CD4-positive, alpha-beta T cell (primary cell): ENCODE results near the gene RSU1. TPM values are rescaled to one million over a fixed set of nuclear protein-coding genes. Genes with fewer than 3 reads are reported as not detected.

ENCODE experiments used
- ATAC-seq: fragments of 200-7000 bp; cut with Tn5 transposase; one replicate; pipeline ENCODE4 v1.10.0; 2022; ENCODE audit warnings: mild to moderate bottlenecking; ENCODE audit not compliant: poor library complexity
- CTCF ChIA-PET: fragments of 350-600 bp; sonication (Branson Sonifier 250); formaldehyde crosslinking; loops from one replicate; lab custom pipeline; 2021; ENCODE audit warnings: antibody characterized with exemption, inconsistent platforms; lab: Charles Lee
- POLR2A ChIA-PET: fragments of 350-600 bp; sonication (Branson Sonifier 250); formaldehyde crosslinking; loops from one replicate; lab custom pipeline; 2021; ENCODE audit warnings: antibody characterized with exemption, inconsistent platforms; lab: Charles Lee
- DNase-seq, 14 experiments: peaks; one replicate each; pipeline ENCODE4 v3.0.0-alpha.2; 2013 to 2020; ENCODE audit warnings: mixed read lengths in 2 of 14
- H3K27ac ChIP-seq, 2 donors: one replicate each; pipeline versions ENCODE4 v1.5.1 to v1.7.0; 2013; ENCODE audit warnings: low read length in 2 of 2, low read depth in 1 of 2, mild to moderate bottlenecking in 1 of 2
- H3K27me3 ChIP-seq, 2 experiments: 1 replicate in 1 of 2; 2 replicates in 1 of 2; pipeline versions ENCODE4 v1.6.1 to v1.7.0; 2013; ENCODE audit warnings: low read length in 2 of 2, control low read depth in 1 of 2, mild to moderate bottlenecking in 1 of 2, moderate library complexity in 1 of 2; ENCODE audit not compliant: insufficient read depth in 2 of 2, control insufficient read depth in 1 of 2
- H3K36me3 ChIP-seq: one replicate; pipeline ENCODE4 v1.6.1; 2013; ENCODE audit warnings: low read length, control low read depth; ENCODE audit not compliant: insufficient read depth
- H3K4me1 ChIP-seq: one replicate; pipeline ENCODE4 v1.6.1; 2013; ENCODE audit warnings: low read length, control low read depth; ENCODE audit not compliant: insufficient read depth
- H3K4me3 ChIP-seq: one replicate; pipeline ENCODE4 v1.5.1; 2013; ENCODE audit warnings: mild to moderate bottlenecking, low read length, moderate library complexity
- H3K9me3 ChIP-seq, 2 experiments: 1 replicate in 1 of 2; 2 replicates in 1 of 2; pipeline versions ENCODE4 v1.6.1 to v1.7.0; 2013; ENCODE audit warnings: low read length in 2 of 2, mild to moderate bottlenecking in 2 of 2, control low read depth in 1 of 2, moderate library complexity in 1 of 2; ENCODE audit not compliant: control insufficient read depth in 1 of 2, insufficient read depth in 1 of 2
- H3K27ac Mint-ChIP-seq: one replicate; pipeline ENCODE4 v1.8.0; 2020; ENCODE audit warnings: mixed read lengths
- H3K27me3 Mint-ChIP-seq: one replicate; pipeline ENCODE4 v1.8.0; 2021; ENCODE audit warnings: mixed read lengths
- H3K36me3 Mint-ChIP-seq: one replicate; pipeline ENCODE4 v1.8.0; 2021; ENCODE audit warnings: low read depth, mixed read lengths
- H3K4me1 Mint-ChIP-seq: one replicate; pipeline ENCODE4 v1.8.0; 2021; ENCODE audit warnings: low read depth, mixed read lengths
- H3K4me3 Mint-ChIP-seq: one replicate; pipeline ENCODE4 v1.8.0; 2020; ENCODE audit warnings: mild to moderate bottlenecking, mixed read lengths
- H3K9me3 Mint-ChIP-seq: one replicate; pipeline ENCODE4 v1.8.0; 2020; ENCODE audit warnings: mixed read lengths
- intact Hi-C, 2 experiments: fragments of 100-400 bp; cut with DNase I in 1 of 2; cut with micrococcal nuclease in 1 of 2; formaldehyde crosslinking; loops; one replicate each; pipeline versions ENCODE4 v1.15.1 to v1.9.0; 2023 to 2025; cut with DNase I, micrococcal nuclease
- total RNA-seq, 174 experiments: library from RNA in 2 of 174; stranded (reverse) in 2 of 174; gene quantifications; one replicate each; pipeline ENCODE4 v1.2.3 and lab custom pipeline; 2021 to 2026
- TF ChIP-seq, protein P1 (sequence below): fragments of 200-600 bp; IDR thresholded peaks from one replicate; pipeline ENCODE4 v1.8.0; 2022; ENCODE audit warnings: antibody characterized with exemption, mild to moderate bottlenecking

RSU1 gene
- total RNA-seq, 2 experiments from 2014 or later: 26.2 to 28.8 TPM

DNA sequence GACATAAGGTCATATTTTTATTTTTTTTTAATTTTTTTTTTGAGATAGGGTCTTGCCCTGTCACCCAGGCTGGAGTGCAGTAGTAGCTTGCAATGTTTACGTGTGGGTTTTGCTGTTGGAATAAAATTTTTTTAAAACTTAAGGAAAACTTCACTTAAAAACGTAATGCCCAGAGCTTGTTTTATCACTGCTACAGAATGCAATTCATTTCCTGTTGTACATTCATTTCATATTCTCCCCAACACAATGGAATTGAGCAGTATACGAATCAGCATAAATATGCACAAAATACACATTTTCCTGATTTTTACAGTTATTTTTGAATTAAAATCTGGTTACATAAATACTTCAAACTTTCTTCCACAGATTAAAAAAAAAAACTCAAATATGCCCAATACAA is 40.3 kb downstream of the RSU1 start:
- ChIA-PET CTCF (interaction anchor here (1.2 to 1.4 kb wide), 3 partner anchors 11 to 40 kb away, joined by 3 read pairs; partner anchors contain the start of gene RSU1), POLR2A (no interaction called here)
- H3K36me3 Mint-ChIP-seq: peaks cover 38% of the 10 kb centered on the region
- peaks cover 6% of the 10 kb centered on the region for H3K36me3 ChIP-seq
- DNase-seq: no peak
- H3K9me3 Mint-ChIP-seq: no peaks in the 10 kb centered on the region
- intact Hi-C loops: loop anchor here (2.0 to 10.0 kb wide), 5 partner anchors 660 to 1342 kb away; no protein-coding TSS in a partner anchor
- no peak for ATAC-seq
- H3K27ac ChIP-seq: no peak overlapping the region
- H3K9me3 ChIP-seq: no peaks in the 10 kb centered on the region
- peaks cover 20% of the 10 kb centered on the region for H3K4me1 ChIP-seq
- H3K4me1 Mint-ChIP-seq: peaks cover 44% of the 10 kb centered on the region
- H3K27me3 Mint-ChIP-seq: no peaks in the 10 kb centered on the region
- no peaks in the 10 kb centered on the region for H3K27me3 ChIP-seq
- no peak overlapping the region for H3K4me3 Mint-ChIP-seq
- H3K4me3 ChIP-seq: no peak overlapping the region
- H3K27ac Mint-ChIP-seq: no peak overlapping the region
- TF ChIP-seq, protein P1, sequence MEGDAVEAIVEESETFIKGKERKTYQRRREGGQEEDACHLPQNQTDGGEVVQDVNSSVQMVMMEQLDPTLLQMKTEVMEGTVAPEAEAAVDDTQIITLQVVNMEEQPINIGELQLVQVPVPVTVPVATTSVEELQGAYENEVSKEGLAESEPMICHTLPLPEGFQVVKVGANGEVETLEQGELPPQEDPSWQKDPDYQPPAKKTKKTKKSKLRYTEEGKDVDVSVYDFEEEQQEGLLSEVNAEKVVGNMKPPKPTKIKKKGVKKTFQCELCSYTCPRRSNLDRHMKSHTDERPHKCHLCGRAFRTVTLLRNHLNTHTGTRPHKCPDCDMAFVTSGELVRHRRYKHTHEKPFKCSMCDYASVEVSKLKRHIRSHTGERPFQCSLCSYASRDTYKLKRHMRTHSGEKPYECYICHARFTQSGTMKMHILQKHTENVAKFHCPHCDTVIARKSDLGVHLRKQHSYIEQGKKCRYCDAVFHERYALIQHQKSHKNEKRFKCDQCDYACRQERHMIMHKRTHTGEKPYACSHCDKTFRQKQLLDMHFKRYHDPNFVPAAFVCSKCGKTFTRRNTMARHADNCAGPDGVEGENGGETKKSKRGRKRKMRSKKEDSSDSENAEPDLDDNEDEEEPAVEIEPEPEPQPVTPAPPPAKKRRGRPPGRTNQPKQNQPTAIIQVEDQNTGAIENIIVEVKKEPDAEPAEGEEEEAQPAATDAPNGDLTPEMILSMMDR: no peak

DNA sequence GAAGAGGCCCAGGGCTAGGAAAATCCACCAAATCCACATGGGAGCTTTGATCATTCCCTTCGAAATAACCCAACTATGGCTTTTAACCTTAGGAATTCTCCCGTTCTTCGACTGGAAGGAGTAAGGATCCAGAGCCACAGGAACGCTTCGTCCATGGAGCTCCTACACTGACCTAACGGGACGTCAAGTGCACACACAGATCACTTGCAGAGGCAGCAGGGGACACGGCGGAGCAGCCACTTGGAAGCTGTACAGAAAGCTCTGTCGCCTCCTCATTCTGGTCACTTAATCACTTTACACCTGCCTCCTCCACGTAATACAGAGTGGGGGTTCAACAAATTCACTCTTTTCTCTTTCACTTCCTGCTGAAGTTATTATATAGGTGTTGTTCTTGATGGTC is 43.9 kb downstream of the RSU1 start:
- peaks cover 3% of the 10 kb centered on the region for H3K36me3 ChIP-seq
- intact Hi-C loops: loop anchor here in 1 of 2 experiments (10.0 kb wide), 1 partner anchor 899 kb away; no protein-coding TSS in a partner anchor
- no peaks in the 10 kb centered on the region for H3K27me3 ChIP-seq
- Mint-ChIP-seq H3K4me3 (no peak overlapping the region), H3K27me3 (no peaks in the 10 kb centered on the region), H3K4me1 (peaks cover 28% of the 10 kb centered on the region), H3K27ac (no peak overlapping the region), H3K36me3 (peaks cover 27% of the 10 kb centered on the region), H3K9me3 (no peaks in the 10 kb centered on the region)
- H3K4me3 ChIP-seq: no peak overlapping the region
- peaks cover 8% of the 10 kb centered on the region for H3K4me1 ChIP-seq
- CTCF ChIA-PET: no interaction called here
- no peaks in the 10 kb centered on the region for H3K9me3 ChIP-seq
- DNase-seq (no peak), ATAC-seq (no peak)
- TF ChIP-seq, protein P1: no peak
- H3K27ac ChIP-seq: no peak overlapping the region
- POLR2A ChIA-PET: no interaction called here

GRCh38 chr10:16770670-16771069 is 46.6 kb downstream of the RSU1 start:
- Mint-ChIP-seq H3K27me3 (no peaks in the 10 kb centered on the region), H3K9me3 (no peaks in the 10 kb centered on the region), H3K36me3 (peaks cover 22% of the 10 kb centered on the region), H3K4me3 (no peak overlapping the region), H3K4me1 (peaks cover 17% of the 10 kb centered on the region), H3K27ac (no peak overlapping the region)
- H3K9me3 ChIP-seq: no peaks in the 10 kb centered on the region
- CTCF ChIA-PET: interaction anchor here (0.7 to 1.2 kb wide), 2 partner anchors 13 to 244 kb away, joined by 3 to 4 read pairs; no protein-coding TSS in a partner anchor
- no peaks in the 10 kb centered on the region for H3K36me3 ChIP-seq
- H3K4me3 ChIP-seq: no peak overlapping the region
- ATAC-seq: no peak
- DNase-seq: no peak
- H3K27me3 ChIP-seq: no peaks in the 10 kb centered on the region
- no peak overlapping the region for H3K27ac ChIP-seq
- POLR2A ChIA-PET: no interaction called here
- intact Hi-C loops: loop anchor here in 1 of 2 experiments (10.0 kb wide), 1 partner anchor 896 kb away; no protein-coding TSS in a partner anchor
- no peaks in the 10 kb centered on the region for H3K4me1 ChIP-seq
- TF ChIP-seq, protein P1: no peak
